GM19025 (cell line): Measurements from ENCODE around the gene LRRC18.

Experiments used
- ATAC-seq: cut with Tn5 transposase; IDR thresholded peaks from one replicate; pipeline ENCODE4 v1.9.1; 2021; ENCODE audit warnings: mild to moderate bottlenecking, low read depth, moderate library complexity; ENCODE audit not compliant: unreplicated experiment

The LRRC18 gene

DNA sequence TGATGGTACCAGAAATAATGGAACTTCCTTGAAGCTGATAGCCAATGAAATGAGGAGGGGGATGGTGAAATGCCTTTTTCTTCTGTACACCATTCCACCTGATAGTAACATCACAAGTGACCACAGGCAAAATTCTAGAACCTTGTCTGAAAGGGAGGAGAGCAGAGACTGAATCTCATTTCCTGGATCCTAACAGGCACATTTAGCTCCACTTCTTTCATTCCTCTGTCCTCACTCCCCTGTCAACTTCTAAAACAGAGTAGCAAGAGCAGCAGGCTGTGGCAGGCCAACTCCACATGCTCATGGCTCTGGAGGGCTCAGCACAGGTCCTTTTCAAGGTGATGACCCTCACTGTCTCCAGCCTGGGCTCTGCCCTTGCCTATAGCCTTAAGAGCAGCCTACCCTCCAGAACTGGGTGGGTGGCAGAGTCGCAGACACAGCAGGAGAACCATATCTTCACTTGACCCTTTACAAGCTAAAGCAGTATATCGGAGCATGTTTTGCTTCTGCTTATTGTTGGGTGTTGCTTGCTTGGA lies at the start of gene LRRC18:
Gene LRRC18, minus strand, starts transcription at position 51 of the 536 bp plus-strand sequence. CDS start 25,685 bp downstream, outside the sequence.
- ATAC-seq, result no peak

DNA sequence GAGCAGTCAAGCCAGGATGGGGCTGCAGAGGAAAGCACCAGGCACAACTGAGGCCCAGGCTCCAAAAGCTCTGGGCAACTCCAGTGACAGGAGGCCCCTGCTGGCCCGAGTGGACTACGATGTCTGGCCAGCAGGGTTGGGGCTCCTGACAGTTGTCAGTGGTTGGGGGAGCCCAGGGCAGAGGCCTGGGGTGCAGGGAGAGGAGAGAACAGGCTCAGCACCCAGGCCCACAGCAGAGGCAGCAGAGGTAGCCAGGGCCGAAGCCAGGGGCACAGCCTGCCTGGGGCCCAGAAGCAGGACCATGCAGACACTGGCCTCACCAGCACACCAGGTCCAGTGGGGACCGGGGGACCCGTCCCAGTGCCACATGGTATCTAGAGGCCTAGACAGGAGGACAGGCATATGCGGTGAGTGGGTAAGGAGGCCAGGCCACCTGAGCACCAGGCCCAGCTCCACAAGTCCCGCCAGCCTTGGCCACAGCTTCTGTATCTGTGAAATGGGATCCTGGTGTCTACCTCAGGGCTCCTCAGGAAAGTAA lies 46.0 kb upstream of the LRRC18 start:
- ATAC-seq, result no peak

DNA sequence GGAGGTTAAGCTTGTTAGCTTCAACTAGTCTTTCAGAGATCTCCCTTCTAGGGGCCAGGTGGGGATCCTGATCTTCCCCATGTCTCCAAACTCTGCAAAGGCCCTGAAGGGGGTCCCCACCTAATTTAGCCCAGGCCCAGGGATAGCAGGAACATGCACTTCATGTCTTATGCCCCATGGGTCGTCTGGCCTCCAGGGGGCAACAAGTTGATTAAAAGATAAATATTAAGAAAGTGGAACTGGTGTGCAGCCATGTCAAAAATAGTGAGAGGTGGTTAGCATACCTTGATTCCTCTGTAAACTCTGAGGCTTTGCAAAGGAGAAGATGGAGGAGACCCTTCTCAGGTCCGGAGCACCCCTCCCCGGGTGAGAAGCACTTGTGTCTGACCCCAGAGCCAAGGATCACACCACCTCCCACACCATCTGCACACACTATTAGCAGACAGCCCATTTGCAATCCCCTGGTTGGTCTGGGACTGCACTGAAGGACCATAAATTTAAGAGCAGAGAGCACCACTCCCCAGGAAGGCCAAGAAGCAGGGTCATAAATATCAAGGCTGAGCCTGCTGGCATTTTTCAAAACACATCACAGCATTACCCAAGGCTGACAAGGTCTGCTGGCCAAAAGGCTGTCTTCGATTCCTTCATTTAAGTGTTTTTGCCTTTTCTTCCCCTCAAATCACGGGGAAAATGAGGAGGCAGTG lies 44.2 kb upstream of the LRRC18 start:
- no peak for ATAC-seq

DNA sequence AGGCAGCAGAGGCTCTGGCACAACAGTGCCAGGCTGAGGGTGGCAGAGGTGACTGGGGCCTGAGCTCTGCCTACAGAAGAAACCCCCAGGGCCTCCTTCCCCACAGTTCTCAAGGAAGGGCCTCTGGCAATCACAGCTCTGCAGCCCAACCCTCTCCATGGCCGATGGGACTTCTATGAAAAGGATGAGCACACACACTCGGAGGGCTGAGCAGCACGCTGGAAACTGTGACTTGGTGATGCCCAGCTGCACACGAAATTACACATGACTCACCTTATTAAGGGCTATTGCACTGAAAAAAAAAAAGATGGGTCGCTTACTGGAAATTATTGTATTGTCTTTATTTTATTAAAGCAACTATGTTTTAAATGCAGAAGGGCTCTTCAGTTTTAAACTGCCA lies 42.9 kb upstream of the LRRC18 start:
- ATAC-seq, result no peak

DNA sequence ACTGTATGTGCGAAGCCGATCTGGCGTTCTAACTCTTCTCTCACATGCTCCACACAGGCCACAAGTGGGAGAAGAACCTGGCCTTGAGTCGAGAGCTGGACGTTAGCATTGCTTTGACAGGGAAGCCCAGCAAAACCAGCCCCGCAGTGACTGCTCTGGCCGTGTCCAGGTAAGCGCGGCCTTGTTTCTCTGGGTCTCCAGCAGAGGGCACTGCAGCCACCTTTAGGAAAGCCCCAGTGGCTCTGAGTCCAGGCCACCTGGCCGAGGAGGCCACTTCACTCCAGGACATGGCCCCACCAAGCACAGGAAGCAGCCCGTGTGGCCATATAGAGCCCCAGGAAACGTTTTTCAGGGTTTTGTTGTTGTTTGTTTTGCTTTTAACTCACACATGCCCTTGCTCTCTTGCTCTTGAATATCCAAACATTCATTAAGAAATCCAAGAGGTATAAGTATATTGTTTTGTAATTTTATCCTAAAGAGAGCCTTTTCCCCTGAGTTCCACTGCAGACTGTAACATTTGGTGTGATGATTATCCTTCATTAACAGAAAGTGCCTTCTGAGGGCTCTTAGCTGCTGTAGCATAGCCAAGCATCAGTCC lies 41.8 kb upstream of the LRRC18 start:
- no peak for ATAC-seq

DNA sequence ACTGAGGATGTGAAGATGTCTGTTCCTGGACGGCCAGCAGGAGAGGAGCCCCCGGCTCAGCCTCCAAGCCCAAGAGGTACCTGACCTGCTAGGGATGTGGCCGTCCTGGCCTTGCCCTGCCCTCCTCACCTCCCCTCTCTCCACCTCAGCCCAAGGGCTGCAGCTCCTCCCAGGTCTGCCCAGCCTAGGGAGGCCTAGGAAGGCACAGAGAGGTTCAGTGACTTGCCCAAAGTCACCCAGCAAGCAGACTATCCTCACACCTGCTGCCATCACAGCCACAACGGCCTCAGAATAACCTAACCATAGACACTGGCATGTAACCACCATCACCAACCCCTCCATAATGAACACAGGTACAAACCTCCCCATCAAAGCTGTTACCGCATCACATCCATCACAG lies 38.7 kb upstream of the LRRC18 start:
- ATAC-seq, result no peak

DNA sequence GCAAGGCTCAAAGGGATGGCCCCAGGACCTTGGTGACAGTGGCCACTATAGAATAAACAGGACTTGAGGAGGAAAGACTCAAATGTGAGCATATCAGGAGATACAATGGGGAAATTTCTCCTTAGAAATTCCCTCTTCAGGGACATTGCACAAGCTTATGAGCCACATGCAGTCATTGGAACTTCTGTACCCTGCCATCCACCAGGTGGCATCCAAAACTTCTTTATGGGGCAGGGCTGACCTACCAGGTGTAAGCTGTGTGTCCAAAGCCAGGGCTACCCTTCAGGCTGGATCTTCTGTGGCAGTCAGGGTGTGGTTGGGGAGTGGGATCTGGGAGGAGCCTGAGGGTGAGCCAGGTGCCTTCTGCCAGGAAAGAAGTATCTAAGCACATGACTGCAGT lies 36.6 kb upstream of the LRRC18 start:
- ATAC-seq, result no peak

DNA sequence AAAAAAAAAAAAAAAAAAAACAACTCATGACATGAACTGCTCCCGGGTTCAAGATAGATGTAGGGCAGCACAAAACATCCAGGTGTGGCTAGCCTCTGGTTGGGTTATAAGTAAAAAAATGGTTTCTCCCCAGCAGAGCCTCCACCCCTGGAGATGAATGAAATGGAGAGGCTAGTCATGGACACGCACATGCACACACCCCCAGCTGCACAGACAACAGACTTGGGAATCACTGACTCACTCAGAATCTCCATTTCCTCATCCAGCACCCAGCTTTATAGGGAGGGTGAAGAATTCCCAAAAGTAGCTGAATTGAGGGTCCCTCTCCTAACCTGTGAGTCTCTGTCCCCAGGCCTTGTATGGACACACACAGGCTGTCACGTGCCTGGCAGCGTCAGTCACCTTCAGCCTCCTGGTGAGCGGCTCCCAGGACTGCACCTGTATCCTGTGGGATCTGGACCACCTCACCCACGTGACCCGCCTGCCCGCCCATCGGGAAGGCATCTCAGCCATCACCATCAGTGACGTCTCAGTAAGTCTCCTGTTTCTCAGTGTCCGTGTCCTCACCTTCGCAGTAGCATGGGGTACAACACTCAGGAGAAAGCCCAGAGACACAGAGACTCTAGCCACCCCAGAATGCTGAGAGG lies 35.0 kb upstream of the LRRC18 start:
- ATAC-seq, result no peak

DNA sequence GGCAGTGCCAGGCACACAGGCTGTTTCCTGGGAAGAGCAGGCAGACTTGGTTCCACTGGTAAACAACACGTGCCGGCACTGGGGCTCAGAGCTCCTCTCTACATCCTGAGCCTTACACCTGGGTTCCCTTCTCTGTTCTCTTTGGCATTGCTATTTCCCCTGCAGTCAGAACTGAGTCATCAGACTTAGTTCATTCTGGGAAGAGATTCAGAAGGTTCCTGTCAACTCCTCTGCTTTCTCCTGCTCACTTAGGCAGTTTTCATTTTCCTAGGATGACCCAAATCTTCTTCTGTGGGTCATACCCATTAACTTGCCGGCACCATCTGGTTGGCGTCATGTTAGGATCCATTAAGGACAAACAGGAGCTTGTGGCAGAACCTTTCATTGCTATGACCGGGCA lies 33.4 kb upstream of the LRRC18 start:
- ATAC-seq, result no peak

DNA sequence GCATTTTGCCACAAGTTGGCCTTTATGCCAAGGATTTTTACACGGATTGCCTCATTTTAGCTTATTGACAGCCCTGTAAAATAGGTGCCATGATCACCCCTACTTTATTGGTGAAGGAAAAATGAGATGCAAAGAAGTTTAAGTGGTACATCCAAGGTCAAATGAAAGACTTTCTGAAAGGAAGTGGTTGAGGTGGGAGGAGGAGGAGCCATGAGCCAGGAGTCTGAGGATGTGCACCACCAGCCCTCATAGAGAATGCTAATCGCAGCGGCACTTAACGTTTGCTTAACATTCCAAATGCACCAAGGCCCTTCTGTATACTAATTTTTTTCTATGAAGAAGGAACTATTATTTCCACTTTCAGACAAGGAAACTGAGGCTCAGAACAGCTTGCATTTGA lies 31.0 kb upstream of the LRRC18 start:
- ATAC-seq, result no peak

DNA sequence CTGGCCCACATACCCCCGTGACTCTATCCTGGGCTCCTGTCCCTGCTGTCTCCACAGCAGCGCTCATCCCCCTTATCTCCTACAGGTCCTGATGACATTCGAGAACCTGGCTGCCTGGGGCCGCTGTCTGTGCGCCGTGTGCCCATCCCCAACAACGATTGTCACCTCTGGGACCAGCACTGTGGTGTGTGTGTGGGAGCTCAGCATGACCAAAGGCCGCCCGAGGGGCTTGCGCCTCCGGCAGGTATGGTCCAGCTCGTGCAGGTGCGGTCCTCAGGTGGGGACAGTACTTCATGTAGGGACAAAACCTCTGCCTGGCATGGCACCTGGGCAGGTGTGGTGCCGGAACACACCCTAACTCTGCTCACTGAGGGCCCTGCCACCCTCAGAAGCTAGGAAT lies 30.4 kb upstream of the LRRC18 start:
- ATAC-seq, result no peak

DNA sequence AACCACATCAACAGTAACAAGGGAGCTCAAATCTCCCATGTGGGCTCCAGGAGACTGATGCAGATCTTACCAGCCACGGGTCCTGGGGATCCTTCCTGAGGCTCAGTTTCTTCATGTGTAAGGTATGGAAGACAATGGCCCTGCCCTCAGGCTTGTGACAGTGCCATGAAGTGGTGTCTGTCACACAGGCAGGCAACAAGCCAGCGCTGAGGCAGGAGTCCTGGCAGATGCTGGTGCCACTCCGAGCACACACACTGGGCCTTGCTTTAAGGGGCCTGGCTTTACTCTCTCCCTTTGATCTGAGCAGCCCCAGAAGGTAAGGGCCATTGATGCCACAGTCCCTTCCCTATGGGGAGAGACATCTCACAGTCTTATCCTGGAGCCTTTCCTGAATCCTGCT lies 28.4 kb upstream of the LRRC18 start:
- ATAC-seq, result no peak

DNA sequence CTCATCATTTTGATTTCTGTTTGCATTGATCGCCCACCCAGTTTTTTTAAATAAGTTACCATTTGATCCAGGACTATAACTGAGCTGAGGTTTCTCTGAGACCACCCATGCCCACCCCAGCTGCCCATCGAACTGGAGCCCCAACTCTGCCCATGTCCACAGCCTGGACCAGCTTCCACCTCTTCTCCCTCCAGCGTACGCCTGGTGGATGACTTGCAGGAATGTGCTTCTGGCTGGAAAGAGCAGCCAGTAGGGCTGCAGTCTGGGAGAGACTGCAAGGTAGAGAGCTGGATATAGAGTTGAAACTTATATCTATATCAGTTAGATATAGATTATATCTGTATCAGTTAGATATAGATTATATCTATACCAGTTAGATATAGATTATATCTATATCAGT lies 25.8 kb upstream of the LRRC18 start:
- ATAC-seq, result no peak

DNA sequence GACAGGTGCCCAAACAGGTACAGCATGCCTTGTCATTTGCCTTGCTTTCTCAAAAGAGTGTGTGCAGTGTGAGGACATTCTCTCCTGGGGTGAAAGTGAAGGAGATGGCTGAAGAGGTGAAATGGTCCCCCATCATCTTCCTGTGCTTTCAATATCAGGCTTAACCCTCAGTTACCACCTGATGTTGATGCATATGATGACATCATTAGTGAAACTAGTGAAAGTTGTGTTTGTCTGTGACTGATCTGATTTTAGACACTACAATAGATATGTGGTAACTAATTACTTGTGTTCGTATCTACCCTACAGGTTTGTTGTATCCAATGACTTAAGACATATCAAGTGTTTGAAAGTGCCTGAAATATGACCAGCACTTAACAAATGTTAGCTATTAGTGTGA lies 24.4 kb upstream of the LRRC18 start:
- ATAC-seq, result no peak

DNA sequence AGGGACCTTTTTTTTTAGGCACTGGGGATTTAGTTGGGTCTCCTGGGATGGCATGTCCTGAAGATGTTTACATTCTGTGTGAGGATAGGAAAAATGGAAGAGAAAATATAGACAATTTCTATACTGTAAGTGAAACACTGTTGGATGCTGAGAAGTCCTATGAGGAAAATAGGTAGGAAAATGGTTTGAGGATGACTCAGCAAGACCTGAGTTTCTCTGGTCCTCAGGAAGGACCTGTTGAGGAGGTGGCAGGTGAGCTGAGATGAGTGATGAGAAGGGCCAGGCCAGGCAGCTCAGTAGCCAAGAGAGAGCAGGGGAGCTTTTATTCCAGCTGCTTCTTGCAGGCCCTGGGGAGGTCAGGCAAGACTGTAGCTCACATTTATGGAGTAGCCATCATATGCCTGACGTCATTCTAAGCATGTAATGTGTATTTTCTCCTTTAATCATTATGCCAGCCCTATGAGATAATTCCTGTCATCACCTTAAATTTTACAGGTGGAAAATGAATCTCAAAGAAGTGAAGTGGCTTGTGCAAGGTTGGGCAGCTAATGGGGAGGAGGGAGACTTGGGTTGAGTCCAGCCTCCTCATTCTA lies 19.1 kb upstream of the LRRC18 start:
- ATAC-seq, result no peak

DNA sequence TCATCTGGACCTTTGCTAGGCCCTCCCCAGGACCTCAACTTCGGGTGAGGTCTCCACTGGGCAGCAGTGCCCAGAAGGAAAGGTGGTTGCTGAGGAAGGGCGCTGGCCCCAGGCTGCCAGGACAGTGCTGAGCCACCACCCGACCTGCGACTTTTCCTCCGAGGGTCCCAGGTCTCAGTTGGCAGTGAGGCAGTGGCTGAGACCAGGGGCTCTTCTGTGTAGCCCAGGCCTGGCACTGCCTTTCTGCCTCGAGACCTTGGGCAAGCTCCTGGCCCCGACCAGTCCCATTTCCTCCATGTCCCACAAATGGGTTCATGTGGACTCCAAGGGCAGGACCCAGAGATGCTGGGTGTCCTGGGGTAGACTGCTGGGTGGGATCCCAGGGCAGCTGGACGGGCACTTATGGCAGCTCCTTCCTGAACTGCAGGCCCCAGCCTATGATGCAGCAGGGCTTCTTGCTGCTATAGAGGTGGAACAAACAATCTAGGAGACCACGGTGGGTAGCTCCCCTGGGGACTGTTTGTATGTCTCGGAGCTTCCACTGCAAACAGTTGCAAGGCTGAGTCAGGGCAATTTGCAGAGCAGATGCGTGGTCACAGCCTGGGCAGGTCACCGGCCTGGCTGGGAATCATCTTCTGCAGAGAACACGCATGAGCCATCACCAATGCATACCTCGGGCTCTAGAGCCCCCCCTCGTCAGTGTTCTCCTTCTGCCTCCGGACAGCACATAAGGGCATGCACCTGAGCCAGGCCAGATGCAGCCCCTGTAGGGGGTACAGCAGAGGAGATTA lies 17.9 kb upstream of the LRRC18 start:
- no peak for ATAC-seq

DNA sequence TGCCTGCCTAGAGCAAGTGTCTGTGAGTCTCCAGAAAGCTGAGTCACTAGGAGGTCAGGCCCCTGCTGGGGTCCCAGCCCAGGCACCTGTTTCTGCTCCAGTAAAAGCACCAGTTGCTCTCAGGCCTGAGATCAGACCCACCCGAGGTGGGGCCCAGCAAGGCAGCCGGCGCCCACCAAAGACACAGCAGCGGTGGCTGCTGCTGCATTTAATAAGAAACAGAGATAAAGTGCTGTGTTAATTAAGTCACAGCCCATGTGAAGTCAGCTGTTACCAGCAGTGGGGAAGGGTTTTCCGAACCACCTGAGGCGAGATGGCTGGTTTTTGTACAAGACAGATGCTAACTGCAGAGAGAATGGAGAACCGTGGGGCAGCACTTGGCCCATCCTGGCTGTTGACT lies 12.1 kb upstream of the LRRC18 start:
- no peak for ATAC-seq

DNA sequence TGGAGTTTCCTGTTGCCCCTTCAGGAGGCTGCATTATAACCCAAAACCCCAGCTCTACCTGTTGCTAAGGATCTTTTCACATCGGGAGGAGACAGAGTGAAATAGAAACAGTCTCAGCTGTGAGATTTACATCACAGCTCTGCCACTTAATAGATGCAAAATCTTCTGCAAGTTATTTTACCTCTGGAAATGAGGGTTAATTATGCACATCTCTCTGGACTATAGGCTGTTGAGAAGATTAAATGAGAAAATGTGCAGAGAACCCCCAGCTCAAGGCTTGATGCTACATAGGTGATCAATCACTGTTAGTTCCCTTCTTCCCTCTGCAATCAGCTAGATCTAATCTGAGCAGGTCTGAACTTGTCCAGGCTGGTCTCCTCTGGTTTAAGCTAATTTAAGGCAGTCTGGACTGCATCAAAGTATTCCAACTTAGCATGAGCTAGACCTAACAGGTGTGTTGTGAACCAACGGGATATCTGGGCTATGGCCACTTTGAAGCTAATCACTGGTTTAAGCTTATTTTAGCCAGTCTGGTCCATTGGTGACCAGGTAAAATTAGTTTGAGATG lies 8.9 kb upstream of the LRRC18 start:
- no peak for ATAC-seq

DNA sequence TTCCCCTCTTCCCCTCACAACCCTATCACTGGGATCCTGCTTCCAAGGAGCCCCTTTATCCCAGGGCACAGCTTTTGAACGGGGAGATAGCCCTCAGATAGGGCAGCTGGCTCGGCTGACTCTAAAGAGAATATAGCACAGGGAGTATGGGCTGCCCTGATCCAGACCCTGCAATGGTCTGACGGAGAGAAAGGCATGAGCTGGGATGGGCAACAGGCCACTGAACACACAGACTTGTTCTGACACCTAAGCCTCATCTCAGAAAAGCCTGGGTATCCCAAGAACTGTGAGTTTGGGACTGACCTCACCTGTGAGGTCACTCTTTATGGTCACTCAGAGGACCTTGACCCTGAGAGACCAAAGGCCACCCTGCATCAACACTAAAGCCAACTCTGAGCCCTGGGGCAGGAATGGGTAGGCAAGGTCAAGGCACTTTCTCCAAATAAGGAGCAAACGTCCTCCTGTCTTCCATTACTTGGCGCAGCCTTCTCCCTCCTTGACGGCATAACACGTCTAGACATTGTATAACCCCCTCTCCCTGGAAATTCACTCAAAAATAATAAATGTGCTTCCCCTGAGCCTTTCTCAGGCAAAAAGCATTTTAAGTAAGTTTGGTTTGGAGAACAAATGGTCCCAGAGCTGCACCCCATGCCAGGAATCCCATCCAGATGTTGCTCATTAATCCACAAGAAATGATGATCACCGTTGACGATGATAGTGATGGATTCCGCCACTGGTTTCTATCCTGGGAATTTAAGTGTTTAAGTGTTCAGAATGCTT lies 8.2 kb upstream of the LRRC18 start:
- ATAC-seq, result no peak
